ENCODE results near the gene PRRT2. TPM values are rescaled to one million over a fixed set of nuclear protein-coding genes. Genes with fewer than 3 reads are reported as not detected.
A peak's percentile ranks its signal among the peaks of the same experiment; 100 is the strongest.

The PRRT2 gene
- total and polyA plus RNA-seq, 10 of the 15 experiments (the other 5 are each of a cell fraction or from before 2014, with no cell fraction given), result 0.08 to 0.49 (median 0.12) TPM; not detected in 4

DNA sequence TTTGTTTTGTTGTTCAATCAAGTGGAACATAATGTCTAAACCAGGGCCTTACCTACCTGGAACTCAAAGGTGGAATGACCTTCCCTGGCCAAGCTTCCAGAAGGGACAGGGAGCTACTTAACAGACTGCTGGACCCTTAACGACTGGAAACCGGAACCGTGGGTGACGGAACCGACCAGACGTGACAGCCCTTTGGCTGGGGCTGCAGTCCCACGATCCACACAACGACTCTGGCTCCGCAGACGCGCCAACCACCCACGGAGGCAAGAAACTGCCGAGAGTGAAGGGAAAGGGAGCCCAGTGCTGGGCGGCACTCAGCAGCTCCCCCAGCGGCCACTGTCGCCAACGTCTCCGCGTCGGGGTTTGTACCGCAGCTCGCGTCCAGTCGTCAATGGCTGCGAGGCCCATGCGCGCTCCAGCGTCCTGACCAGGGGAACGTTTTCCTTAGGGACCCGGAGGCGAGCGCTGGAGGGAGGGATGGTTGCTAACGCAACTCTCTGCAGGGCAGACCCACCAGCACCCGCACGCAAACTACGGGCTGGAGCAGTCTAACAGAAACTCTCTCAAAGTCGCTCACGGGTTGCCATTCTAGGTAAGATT is 27.0 kb upstream of the PRRT2 start (continued):
- TF ChIP-seq ZNF217 (IDR thresholded peaks at IDR 0.05) (no peak), IKZF2 (IDR thresholded peaks at IDR 0.05) (0 out of 4 replicates have a peak, but pooled peaks of 1 of the 2 experiments have one; percentile 5), NFYB (IDR thresholded peaks at IDR 0.05; ENCODE audit: insufficient read depth, low read depth, low read length) (no peak), CTCF (IDR thresholded peaks at IDR 0.05 in 2 of 3, conservative IDR thresholded peaks at IDR 0.05 in 1 of 3; ENCODE audit: control insufficient read depth in 2 of 3, extremely low read depth in 1 of 3, insufficient read depth in 1 of 3, low read depth in 3 of 3, low read length in 3 of 3) (peak; percentile 63 to 84 (median 82)), CHD4 (IDR thresholded peaks at IDR 0.05) (no peak), JUND (IDR thresholded peaks at IDR 0.05; ENCODE audit: low read depth, low read length) (no peak), STAT3 (IDR thresholded peaks at IDR 0.05; ENCODE audit: low read depth, low read length) (no peak), ZSCAN29 (IDR thresholded peaks at IDR 0.05) (no peak), TAF1 (IDR thresholded peaks at IDR 0.05; ENCODE audit: borderline replicate concordance, low read depth, low read length) (no peak), MYC (IDR thresholded peaks at IDR 0.05; ENCODE audit: insufficient read depth, insufficient read length, insufficient replicate concordance, low read length, severe bottlenecking) (no peak), ZNF24 (IDR thresholded peaks at IDR 0.05) (no peak), E2F4 (IDR thresholded peaks at IDR 0.05; ENCODE audit: low read depth, low read length) (no peak)
- TF ChIP-seq, protein P1, sequence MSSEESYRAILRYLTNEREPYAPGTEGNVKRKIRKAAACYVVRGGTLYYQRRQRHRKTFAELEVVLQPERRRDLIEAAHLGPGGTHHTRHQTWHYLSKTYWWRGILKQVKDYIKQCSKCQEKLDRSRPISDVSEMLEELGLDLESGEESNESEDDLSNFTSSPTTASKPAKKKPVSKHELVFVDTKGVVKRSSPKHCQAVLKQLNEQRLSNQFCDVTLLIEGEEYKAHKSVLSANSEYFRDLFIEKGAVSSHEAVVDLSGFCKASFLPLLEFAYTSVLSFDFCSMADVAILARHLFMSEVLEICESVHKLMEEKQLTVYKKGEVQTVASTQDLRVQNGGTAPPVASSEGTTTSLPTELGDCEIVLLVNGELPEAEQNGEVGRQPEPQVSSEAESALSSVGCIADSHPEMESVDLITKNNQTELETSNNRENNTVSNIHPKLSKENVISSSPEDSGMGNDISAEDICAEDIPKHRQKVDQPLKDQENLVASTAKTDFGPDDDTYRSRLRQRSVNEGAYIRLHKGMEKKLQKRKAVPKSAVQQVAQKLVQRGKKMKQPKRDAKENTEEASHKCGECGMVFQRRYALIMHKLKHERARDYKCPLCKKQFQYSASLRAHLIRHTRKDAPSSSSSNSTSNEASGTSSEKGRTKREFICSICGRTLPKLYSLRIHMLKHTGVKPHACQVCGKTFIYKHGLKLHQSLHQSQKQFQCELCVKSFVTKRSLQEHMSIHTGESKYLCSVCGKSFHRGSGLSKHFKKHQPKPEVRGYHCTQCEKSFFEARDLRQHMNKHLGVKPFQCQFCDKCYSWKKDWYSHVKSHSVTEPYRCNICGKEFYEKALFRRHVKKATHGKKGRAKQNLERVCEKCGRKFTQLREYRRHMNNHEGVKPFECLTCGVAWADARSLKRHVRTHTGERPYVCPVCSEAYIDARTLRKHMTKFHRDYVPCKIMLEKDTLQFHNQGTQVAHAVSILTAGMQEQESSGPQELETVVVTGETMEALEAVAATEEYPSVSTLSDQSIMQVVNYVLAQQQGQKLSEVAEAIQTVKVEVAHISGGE (CRISPR knock-in tag; IDR thresholded peaks at IDR 0.05), result no peak
- TF ChIP-seq, protein P2, sequence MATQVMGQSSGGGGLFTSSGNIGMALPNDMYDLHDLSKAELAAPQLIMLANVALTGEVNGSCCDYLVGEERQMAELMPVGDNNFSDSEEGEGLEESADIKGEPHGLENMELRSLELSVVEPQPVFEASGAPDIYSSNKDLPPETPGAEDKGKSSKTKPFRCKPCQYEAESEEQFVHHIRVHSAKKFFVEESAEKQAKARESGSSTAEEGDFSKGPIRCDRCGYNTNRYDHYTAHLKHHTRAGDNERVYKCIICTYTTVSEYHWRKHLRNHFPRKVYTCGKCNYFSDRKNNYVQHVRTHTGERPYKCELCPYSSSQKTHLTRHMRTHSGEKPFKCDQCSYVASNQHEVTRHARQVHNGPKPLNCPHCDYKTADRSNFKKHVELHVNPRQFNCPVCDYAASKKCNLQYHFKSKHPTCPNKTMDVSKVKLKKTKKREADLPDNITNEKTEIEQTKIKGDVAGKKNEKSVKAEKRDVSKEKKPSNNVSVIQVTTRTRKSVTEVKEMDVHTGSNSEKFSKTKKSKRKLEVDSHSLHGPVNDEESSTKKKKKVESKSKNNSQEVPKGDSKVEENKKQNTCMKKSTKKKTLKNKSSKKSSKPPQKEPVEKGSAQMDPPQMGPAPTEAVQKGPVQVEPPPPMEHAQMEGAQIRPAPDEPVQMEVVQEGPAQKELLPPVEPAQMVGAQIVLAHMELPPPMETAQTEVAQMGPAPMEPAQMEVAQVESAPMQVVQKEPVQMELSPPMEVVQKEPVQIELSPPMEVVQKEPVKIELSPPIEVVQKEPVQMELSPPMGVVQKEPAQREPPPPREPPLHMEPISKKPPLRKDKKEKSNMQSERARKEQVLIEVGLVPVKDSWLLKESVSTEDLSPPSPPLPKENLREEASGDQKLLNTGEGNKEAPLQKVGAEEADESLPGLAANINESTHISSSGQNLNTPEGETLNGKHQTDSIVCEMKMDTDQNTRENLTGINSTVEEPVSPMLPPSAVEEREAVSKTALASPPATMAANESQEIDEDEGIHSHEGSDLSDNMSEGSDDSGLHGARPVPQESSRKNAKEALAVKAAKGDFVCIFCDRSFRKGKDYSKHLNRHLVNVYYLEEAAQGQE (IDR thresholded peaks at IDR 0.05; ENCODE audit: low read depth, low read length), result no peak
- TF ChIP-seq, protein P3, sequence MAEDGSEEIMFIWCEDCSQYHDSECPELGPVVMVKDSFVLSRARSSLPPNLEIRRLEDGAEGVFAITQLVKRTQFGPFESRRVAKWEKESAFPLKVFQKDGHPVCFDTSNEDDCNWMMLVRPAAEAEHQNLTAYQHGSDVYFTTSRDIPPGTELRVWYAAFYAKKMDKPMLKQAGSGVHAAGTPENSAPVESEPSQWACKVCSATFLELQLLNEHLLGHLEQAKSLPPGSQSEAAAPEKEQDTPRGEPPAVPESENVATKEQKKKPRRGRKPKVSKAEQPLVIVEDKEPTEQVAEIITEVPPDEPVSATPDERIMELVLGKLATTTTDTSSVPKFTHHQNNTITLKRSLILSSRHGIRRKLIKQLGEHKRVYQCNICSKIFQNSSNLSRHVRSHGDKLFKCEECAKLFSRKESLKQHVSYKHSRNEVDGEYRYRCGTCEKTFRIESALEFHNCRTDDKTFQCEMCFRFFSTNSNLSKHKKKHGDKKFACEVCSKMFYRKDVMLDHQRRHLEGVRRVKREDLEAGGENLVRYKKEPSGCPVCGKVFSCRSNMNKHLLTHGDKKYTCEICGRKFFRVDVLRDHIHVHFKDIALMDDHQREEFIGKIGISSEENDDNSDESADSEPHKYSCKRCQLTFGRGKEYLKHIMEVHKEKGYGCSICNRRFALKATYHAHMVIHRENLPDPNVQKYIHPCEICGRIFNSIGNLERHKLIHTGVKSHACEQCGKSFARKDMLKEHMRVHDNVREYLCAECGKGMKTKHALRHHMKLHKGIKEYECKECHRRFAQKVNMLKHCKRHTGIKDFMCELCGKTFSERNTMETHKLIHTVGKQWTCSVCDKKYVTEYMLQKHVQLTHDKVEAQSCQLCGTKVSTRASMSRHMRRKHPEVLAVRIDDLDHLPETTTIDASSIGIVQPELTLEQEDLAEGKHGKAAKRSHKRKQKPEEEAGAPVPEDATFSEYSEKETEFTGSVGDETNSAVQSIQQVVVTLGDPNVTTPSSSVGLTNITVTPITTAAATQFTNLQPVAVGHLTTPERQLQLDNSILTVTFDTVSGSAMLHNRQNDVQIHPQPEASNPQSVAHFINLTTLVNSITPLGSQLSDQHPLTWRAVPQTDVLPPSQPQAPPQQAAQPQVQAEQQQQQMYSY (CRISPR knock-in tag; IDR thresholded peaks at IDR 0.05), result no peak

All from GM12878 (cell line).